ENCODE data around the gene NALF2. TPM values are rescaled to one million over a fixed set of nuclear protein-coding genes. Genes with fewer than 3 reads are reported as not detected.

NALF2 gene
- total RNA-seq, 1 experiment from 2014 or later: 0.41 TPM

DNA sequence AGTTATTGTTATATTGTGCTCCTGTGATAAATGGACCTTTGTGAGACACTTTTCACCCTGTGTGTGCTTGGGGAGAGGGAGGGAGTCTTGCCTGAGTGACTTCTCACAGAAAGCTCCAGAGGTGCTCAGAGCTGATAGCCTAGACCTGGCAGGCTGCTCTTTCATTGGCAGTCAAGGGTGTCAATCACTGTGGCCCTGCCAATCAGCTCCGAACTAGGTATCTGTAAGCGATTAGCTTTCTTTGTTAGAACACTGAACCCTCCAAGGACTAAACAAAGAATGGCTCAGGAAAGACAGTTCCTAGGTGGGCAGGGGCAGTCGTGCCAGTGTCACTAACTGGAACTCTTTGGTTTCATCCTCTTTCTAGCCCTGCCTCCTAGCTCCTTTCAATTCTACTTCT lies 2.7 kb upstream of the NALF2 start:
- Histone ChIP-seq H4K20me1 (ENCODE audit: insufficient read depth, low read depth, low read length) (no peaks in the 10 kb centered on the region), H3K9me2 (replicated peaks; ENCODE audit: insufficient read depth, low read length) (no peaks in the 10 kb centered on the region), H3K27ac (ENCODE audit: low read length) (no peak overlapping the region), H3K79me2 (ENCODE audit: low read length) (no peaks in the 10 kb centered on the region), H3K4me2 (ENCODE audit: low read depth, low read length, poor library complexity, severe bottlenecking) (no peak overlapping the region), H3K27me3 (ENCODE audit: low read length) (no peaks in the 10 kb centered on the region), H3K9me3 (ENCODE audit: low read length) (no peaks in the 10 kb centered on the region), H3K4me1 (ENCODE audit: low read length) (no peaks in the 10 kb centered on the region), H2AFZ (ENCODE audit: low read length) (no peak overlapping the region), H3K9ac (ENCODE audit: low read length) (no peak overlapping the region), H3K4me3 (ENCODE audit: low read length) (no peak overlapping the region), H3K36me3 (ENCODE audit: insufficient read depth, low read length) (no peaks in the 10 kb centered on the region)
- DNase-seq: peak; percentile 85

DNA sequence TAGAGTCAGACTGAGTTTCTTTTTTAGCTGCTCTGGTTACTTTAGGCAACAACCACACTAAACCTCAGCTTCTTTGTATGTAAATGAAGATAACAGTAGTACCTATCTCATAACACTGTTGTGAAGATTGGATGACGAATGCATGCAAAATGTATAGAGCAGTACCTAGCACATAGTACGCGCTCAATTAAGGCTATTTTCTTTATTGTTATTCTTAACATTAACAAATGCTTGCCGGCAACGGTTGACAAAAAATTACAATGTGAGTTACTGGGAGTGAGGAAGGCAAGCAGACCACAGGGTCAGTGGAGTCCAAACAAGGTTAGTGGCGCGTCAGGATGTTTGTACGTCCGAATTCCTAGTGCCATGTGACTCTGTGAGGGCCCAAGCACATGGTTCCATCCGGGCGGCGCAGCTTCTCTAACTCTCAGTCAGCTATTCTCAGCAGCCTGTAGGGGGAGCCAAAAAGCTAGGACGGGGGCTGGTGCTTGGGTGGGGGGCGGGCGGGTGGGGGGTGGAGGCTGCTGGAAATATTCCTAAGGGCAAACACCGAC lies 821 bp upstream of the NALF2 start:
- Histone ChIP-seq H3K27ac (ENCODE audit: low read length) (no peak overlapping the region), H3K36me3 (ENCODE audit: insufficient read depth, low read length) (no peaks in the 10 kb centered on the region), H3K9me3 (ENCODE audit: low read length) (no peaks in the 10 kb centered on the region), H3K27me3 (ENCODE audit: low read length) (no peaks in the 10 kb centered on the region), H3K4me3 (ENCODE audit: low read length) (no peak overlapping the region), H3K4me2 (ENCODE audit: low read depth, low read length, poor library complexity, severe bottlenecking) (no peak overlapping the region), H3K79me2 (ENCODE audit: low read length) (no peaks in the 10 kb centered on the region), H4K20me1 (ENCODE audit: insufficient read depth, low read depth, low read length) (no peaks in the 10 kb centered on the region), H3K9me2 (replicated peaks; ENCODE audit: insufficient read depth, low read length) (no peaks in the 10 kb centered on the region), H2AFZ (ENCODE audit: low read length) (no peak overlapping the region), H3K9ac (ENCODE audit: low read length) (no peak overlapping the region; the same call in 1 of the 2 replicates), H3K4me1 (ENCODE audit: low read length) (no peaks in the 10 kb centered on the region)
- peak; percentile 64 for DNase-seq

- peak overlapping the region; percentile 78 for H3K4me2 ChIP-seq (ENCODE audit: low read depth, low read length, poor library complexity, severe bottlenecking)
Measured at GRCh38 chrX:69504626-69505612, 793 bp downstream of the NALF2 start.

DNA sequence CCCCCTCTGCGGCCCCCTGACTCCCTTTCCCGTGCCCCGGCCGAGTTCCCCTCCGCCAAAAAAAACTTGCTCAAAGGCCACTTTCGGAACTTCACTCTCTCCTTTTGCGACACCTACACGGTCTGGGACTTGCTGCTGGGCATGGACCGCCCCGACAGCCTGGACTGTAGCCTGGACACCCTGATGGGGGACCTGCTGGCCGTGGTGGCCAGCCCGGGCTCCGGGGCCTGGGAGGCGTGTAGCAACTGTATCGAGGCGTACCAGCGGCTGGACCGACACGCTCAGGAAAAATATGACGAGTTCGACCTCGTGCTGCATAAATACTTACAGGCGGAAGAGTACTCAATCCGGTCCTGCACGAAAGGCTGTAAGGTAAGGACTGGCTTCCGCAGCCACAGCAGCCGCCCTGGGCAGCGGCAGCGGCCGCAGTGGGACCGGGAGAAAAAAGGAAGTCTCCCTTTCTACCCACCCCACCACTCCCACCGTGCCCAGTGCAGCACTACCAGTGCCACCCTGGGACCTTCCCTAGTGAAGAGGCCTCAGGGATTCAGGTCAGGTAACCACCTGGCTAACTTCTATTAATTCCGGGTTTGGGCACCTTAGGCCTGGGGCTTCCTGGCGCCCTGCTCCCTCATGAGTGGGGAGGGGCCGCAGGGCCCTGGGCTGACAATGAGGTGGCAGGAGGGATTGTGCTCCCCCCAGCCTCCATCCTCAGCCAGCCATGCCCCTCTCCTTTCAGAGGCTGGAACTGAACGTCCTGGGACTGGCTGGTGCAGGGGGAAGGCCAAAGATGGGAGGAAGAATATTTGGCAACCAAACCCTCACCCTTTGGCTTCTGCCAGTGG lies 1.9 kb downstream of the NALF2 start:
- Histone ChIP-seq H3K4me3 (ENCODE audit: low read length) (no peak overlapping the region), H3K4me2 (ENCODE audit: low read depth, low read length, poor library complexity, severe bottlenecking) (no peak overlapping the region), H2AFZ (ENCODE audit: low read length) (no peak overlapping the region), H3K9me3 (ENCODE audit: low read length) (no peaks in the 10 kb centered on the region), H3K36me3 (ENCODE audit: insufficient read depth, low read length) (no peaks in the 10 kb centered on the region), H3K4me1 (ENCODE audit: low read length) (no peaks in the 10 kb centered on the region), H3K27me3 (ENCODE audit: low read length) (no peaks in the 10 kb centered on the region), H4K20me1 (ENCODE audit: insufficient read depth, low read depth, low read length) (no peaks in the 10 kb centered on the region), H3K79me2 (ENCODE audit: low read length) (no peaks in the 10 kb centered on the region), H3K27ac (ENCODE audit: low read length) (no peak overlapping the region), H3K9ac (ENCODE audit: low read length) (no peak overlapping the region), H3K9me2 (replicated peaks; ENCODE audit: insufficient read depth, low read length) (no peaks in the 10 kb centered on the region)
- no peak for DNase-seq

More at GRCh38 chrX:69504626-69505612, 793 bp downstream of the NALF2 start:
- H3K4me1 ChIP-seq (ENCODE audit: low read length): no peaks in the 10 kb centered on the region
- peak overlapping the region; percentile 78 for H2AFZ ChIP-seq (ENCODE audit: low read length)
- no peaks in the 10 kb centered on the region for H3K79me2 ChIP-seq (ENCODE audit: low read length)
- no peaks in the 10 kb centered on the region for H3K9me2 ChIP-seq (replicated peaks; ENCODE audit: insufficient read depth, low read length)
- no peaks in the 10 kb centered on the region for H3K36me3 ChIP-seq (ENCODE audit: insufficient read depth, low read length)
- H3K9me3 ChIP-seq (ENCODE audit: low read length): no peaks in the 10 kb centered on the region
- no peaks in the 10 kb centered on the region for H3K27me3 ChIP-seq (ENCODE audit: low read length)
- DNase-seq: no peak
- peak overlapping the region; percentile 63; the same call in 1 of the 2 replicates for H3K4me3 ChIP-seq (ENCODE audit: low read length)
- no peak overlapping the region for H3K27ac ChIP-seq (ENCODE audit: low read length)
- no peaks in the 10 kb centered on the region for H4K20me1 ChIP-seq (ENCODE audit: insufficient read depth, low read depth, low read length)
- H3K9ac ChIP-seq (ENCODE audit: low read length): peak overlapping the region; percentile 64

- H3K27ac ChIP-seq (ENCODE audit: low read length): no peak overlapping the region
- H3K4me1 ChIP-seq (ENCODE audit: low read length): no peaks in the 10 kb centered on the region
Measured at GRCh38 chrX:69506617-69507499, 2.7 kb downstream of the NALF2 start.

DNA sequence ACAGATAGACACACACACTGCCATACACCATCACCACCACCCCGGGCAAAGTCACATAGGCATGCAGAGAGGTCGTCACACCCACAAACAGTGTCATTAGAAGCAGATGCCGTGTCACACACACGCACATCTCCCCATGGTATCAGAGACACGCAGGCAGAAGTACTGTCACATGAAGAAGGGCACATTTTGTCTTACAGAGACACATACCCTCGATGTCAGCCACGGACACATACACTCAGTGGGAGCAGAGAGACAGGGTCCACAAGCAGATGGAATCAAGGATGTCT lies 3.3 kb downstream of the NALF2 start:
- no peaks in the 10 kb centered on the region for H3K4me1 ChIP-seq (ENCODE audit: low read length)
- no peak overlapping the region for H3K4me3 ChIP-seq (ENCODE audit: low read length)
- H3K27me3 ChIP-seq (ENCODE audit: low read length): no peaks in the 10 kb centered on the region
- H3K27ac ChIP-seq (ENCODE audit: low read length): no peak overlapping the region
- H3K9ac ChIP-seq (ENCODE audit: low read length): no peak overlapping the region
- H4K20me1 ChIP-seq (ENCODE audit: insufficient read depth, low read depth, low read length): no peaks in the 10 kb centered on the region
- no peaks in the 10 kb centered on the region for H3K9me3 ChIP-seq (ENCODE audit: low read length)
- no peak overlapping the region for H3K4me2 ChIP-seq (ENCODE audit: low read depth, low read length, poor library complexity, severe bottlenecking)
- no peaks in the 10 kb centered on the region for H3K36me3 ChIP-seq (ENCODE audit: insufficient read depth, low read length)
- no peak overlapping the region for H2AFZ ChIP-seq (ENCODE audit: low read length)
- no peak for DNase-seq
- H3K79me2 ChIP-seq (ENCODE audit: low read length): no peaks in the 10 kb centered on the region
- H3K9me2 ChIP-seq (replicated peaks; ENCODE audit: insufficient read depth, low read length): no peaks in the 10 kb centered on the region

More at GRCh38 chrX:69506617-69507499, 2.7 kb downstream of the NALF2 start:
- H4K20me1 ChIP-seq (ENCODE audit: insufficient read depth, low read depth, low read length): no peaks in the 10 kb centered on the region
- no peak overlapping the region for H2AFZ ChIP-seq (ENCODE audit: low read length)
- no peaks in the 10 kb centered on the region for H3K79me2 ChIP-seq (ENCODE audit: low read length)
- no peaks in the 10 kb centered on the region for H3K36me3 ChIP-seq (ENCODE audit: insufficient read depth, low read length)
- no peaks in the 10 kb centered on the region for H3K9me3 ChIP-seq (ENCODE audit: low read length)
- DNase-seq: no peak
- no peak overlapping the region for H3K9ac ChIP-seq (ENCODE audit: low read length)
- H3K4me3 ChIP-seq (ENCODE audit: low read length): no peak overlapping the region
- no peaks in the 10 kb centered on the region for H3K27me3 ChIP-seq (ENCODE audit: low read length)
- no peak overlapping the region for H3K4me2 ChIP-seq (ENCODE audit: low read depth, low read length, poor library complexity, severe bottlenecking)
- no peaks in the 10 kb centered on the region for H3K9me2 ChIP-seq (replicated peaks; ENCODE audit: insufficient read depth, low read length)

GRCh38 chrX:69508610-69509009 lies 4.5 kb downstream of the NALF2 start:
- no peak for DNase-seq
- Histone ChIP-seq H3K9me2 (replicated peaks; ENCODE audit: insufficient read depth, low read length) (no peaks in the 10 kb centered on the region), H3K36me3 (ENCODE audit: insufficient read depth, low read length) (no peaks in the 10 kb centered on the region), H3K9me3 (ENCODE audit: low read length) (no peaks in the 10 kb centered on the region), H3K9ac (ENCODE audit: low read length) (no peak overlapping the region), H3K27ac (ENCODE audit: low read length) (no peak overlapping the region), H3K4me3 (ENCODE audit: low read length) (no peak overlapping the region), H3K4me2 (ENCODE audit: low read depth, low read length, poor library complexity, severe bottlenecking) (no peak overlapping the region), H3K4me1 (ENCODE audit: low read length) (no peaks in the 10 kb centered on the region), H4K20me1 (ENCODE audit: insufficient read depth, low read depth, low read length) (no peaks in the 10 kb centered on the region), H3K27me3 (ENCODE audit: low read length) (no peaks in the 10 kb centered on the region), H2AFZ (ENCODE audit: low read length) (no peak overlapping the region), H3K79me2 (ENCODE audit: low read length) (no peaks in the 10 kb centered on the region)

Data from Karpas-422 (cell line).